GM13976 (cell line): ENCODE data around the gene PRKCA.

Experiments
- DNase-seq: peaks from one replicate; pipeline ENCODE4 v3.0.0; 2012; ENCODE audit warnings: low spot score
- CTCF ChIP-seq: IDR thresholded peaks from 2 replicates; pipeline ENCODE4 v1.5.1; 2012; ENCODE audit warnings: borderline replicate concordance, mild to moderate bottlenecking; ENCODE audit not compliant: insufficient read depth; ENCODE audit errors: extremely low read depth, missing control alignments, control extremely low read depth
- in situ Hi-C: fragments of 300-500 bp; cut with MboI; formaldehyde crosslinking; loops from one replicate; pipeline ENCODE4 v1.12.0; 2022; ENCODE audit warnings: low sequenced_read_pairs, mixed read lengths, inconsistent platforms; ENCODE audit not compliant: unreplicated experiment

PRKCA gene

GRCh38 chr17:66790501-66791061, 488.2 kb downstream of the PRKCA start:
- no peak for TF ChIP-seq CTCF
- no peak for DNase-seq
- in situ Hi-C loops = no loop called here

- DNase-seq = no peak
- in situ Hi-C loops = no loop called here
- TF ChIP-seq CTCF = no peak
These were observed 488.9 kb downstream of the PRKCA start for GRCh38 chr17:66791347-66791746.

- no peak for TF ChIP-seq CTCF
- no peak for DNase-seq
These were observed 491.4 kb downstream of the PRKCA start for GRCh38 chr17:66793814-66794213.

GRCh38 chr17:66795486-66795885, 493.1 kb downstream of the PRKCA start:
- TF ChIP-seq CTCF = no peak
- no peak for DNase-seq
- in situ Hi-C loops = no loop called here

More at GRCh38 chr17:66793814-66794213, 491.4 kb downstream of the PRKCA start:
- in situ Hi-C loops = no loop called here

GRCh38 chr17:66799849-66800537, 497.6 kb downstream of the PRKCA start:
- in situ Hi-C loops = no loop called here
- DNase-seq = no peak
- no peak for TF ChIP-seq CTCF

GRCh38 chr17:66803474-66803951, 501.1 kb downstream of the PRKCA start:
- DNase-seq = no peak

More at GRCh38 chr17:66803474-66803951, 501.1 kb downstream of the PRKCA start:
- in situ Hi-C loops = no loop called here
- TF ChIP-seq CTCF = no peak
